GM12878 (cell line): ENCODE data around the gene MRPS22. TPM values are rescaled to one million over a fixed set of nuclear protein-coding genes. Genes with fewer than 3 reads are reported as not detected.

Experiments
- ATAC-seq: fragments of 200-7000 bp; cut with Tn5 transposase; 3 replicates; pipeline ENCODE4 v1.9.1; 2020; ENCODE audit warnings: mild to moderate bottlenecking, moderate library complexity
- BruUV-seq: library from RNA; stranded (reverse); fragments of 400-500 nt; replicated peaks from 2 replicates; lab custom pipeline; 2021; lab: Mats Ljungman, UMichigan
- CTCF ChIA-PET: fragments of 300-600 bp; sonication (Branson Sonifier 250); formaldehyde crosslinking; extraction: SDS; loops from one replicate; lab custom pipeline; 2021; ENCODE audit warnings: inconsistent platforms; lab: Yijun Ruan, JAX
- POLR2A ChIA-PET: fragments of 350-600 bp; formaldehyde crosslinking; extraction: SDS; loops from one replicate; lab custom pipeline; 2021; ENCODE audit warnings: inconsistent platforms; lab: Charles Lee
- RAD21 ChIA-PET: fragments of 300-600 bp; sonication (Branson Sonifier 250); formaldehyde crosslinking; loops from one replicate; lab custom pipeline; 2023; ENCODE audit warnings: antibody characterized with exemption; ENCODE audit not compliant: unreplicated experiment; lab: Charles Lee
- SMC1A ChIA-PET: fragments of 300-600 bp; sonication (Branson Sonifier 250); formaldehyde crosslinking; loops from one replicate; lab custom pipeline; 2023; ENCODE audit not compliant: unreplicated experiment, uncharacterized antibody; lab: Charles Lee
- DNase-seq: peaks from one replicate; pipeline ENCODE4 v3.0.0-alpha.2; 2011; ENCODE audit warnings: low read depth, low spot score
- FAIRE-seq: peaks from 3 replicates; lab custom pipeline; 2011; peaks lifted over from hg19 to GRCh38; lab: Jason Lieb, UNC
- H2AFZ ChIP-seq: 2 replicates; pipeline ENCODE4 v1.6.0; 2011; ENCODE audit warnings: low read depth, low read length, control low read depth; ENCODE audit not compliant: control insufficient read depth
- H3K27ac ChIP-seq: 2 replicates; pipeline ENCODE4 v1.5.1; 2011; ENCODE audit warnings: control low read depth; ENCODE audit not compliant: control insufficient read depth, insufficient read depth
- H3K27me3 ChIP-seq, 2 experiments: replicated peaks in 1 of 2; 2 replicates each; pipeline versions ENCODE4 v1.6.0 to v1.6.1; 2011; ENCODE audit warnings: low read length in 1 of 2; ENCODE audit not compliant: control insufficient read depth in 2 of 2, insufficient read depth in 2 of 2
- H3K36me3 ChIP-seq, 2 experiments: 2 replicates each; pipeline ENCODE4 v1.5.1; 2011; ENCODE audit warnings: low read length in 1 of 2; ENCODE audit not compliant: control insufficient read depth in 2 of 2, insufficient read depth in 2 of 2
- H3K4me1 ChIP-seq: 2 replicates; pipeline ENCODE4 v1.6.1; 2011; ENCODE audit warnings: mild to moderate bottlenecking, low read length, moderate library complexity, mixed read lengths; ENCODE audit not compliant: control insufficient read depth, insufficient read depth
- H3K4me2 ChIP-seq: 2 replicates; pipeline ENCODE4 v1.6.0; 2011; ENCODE audit warnings: control low read depth; ENCODE audit not compliant: control insufficient read depth, insufficient read depth
- H3K4me3 ChIP-seq: fragments of 200-600 bp; sonication (generic); 2 replicates; pipeline ENCODE4 v1.5.1; 2016
- H3K79me2 ChIP-seq: 2 replicates; pipeline ENCODE4 v1.6.0; 2011; ENCODE audit warnings: low read length; ENCODE audit not compliant: control insufficient read depth, insufficient read depth
- H3K9ac ChIP-seq: 2 replicates; pipeline ENCODE4 v1.8.0; 2011; ENCODE audit warnings: low read length, control low read depth, mixed read lengths; ENCODE audit not compliant: control insufficient read depth, insufficient read depth
- H3K9me3 ChIP-seq: replicated peaks from 3 replicates; pipeline ENCODE4 v1.5.1; 2011; ENCODE audit warnings: mild to moderate bottlenecking, low read length; ENCODE audit not compliant: control insufficient read depth, insufficient read depth
- H4K20me1 ChIP-seq: 2 replicates; pipeline ENCODE4 v1.6.0; 2011; ENCODE audit not compliant: control insufficient read depth, insufficient read depth
- BHLHE40 ChIP-seq, 2 experiments: fragments of 450-650 bp in 1 of 2; IDR thresholded peaks; 2 replicates each; pipeline ENCODE4 v1.6.1; 2011 to 2017; ENCODE audit warnings: low read depth in 2 of 2, borderline replicate concordance in 1 of 2, improper control_type of control experiment in 1 of 2, low read length in 1 of 2, mild to moderate bottlenecking in 1 of 2
- BMI1 ChIP-seq: fragments of 450-650 bp; IDR thresholded peaks from 2 replicates; pipeline ENCODE4 v1.6.1; 2016; ENCODE audit warnings: mild to moderate bottlenecking, moderate library complexity, borderline replicate concordance
- FOS ChIP-seq: IDR thresholded peaks from 3 replicates; pipeline ENCODE4 v1.6.1; 2011; ENCODE audit warnings: borderline replicate concordance; ENCODE audit not compliant: insufficient read length; ENCODE audit errors: extremely low read depth
- KLF5 ChIP-seq: fragments of 450-650 bp; IDR thresholded peaks from 2 replicates; pipeline ENCODE4 v1.6.1; 2014; ENCODE audit warnings: mild to moderate bottlenecking; ENCODE audit not compliant: partially characterized antibody
- NFXL1 ChIP-seq: fragments of 450-650 bp; IDR thresholded peaks from 2 replicates; pipeline ENCODE4 v1.6.1; 2017; ENCODE audit warnings: antibody characterized with exemption, mild to moderate bottlenecking, borderline replicate concordance
- NFYA ChIP-seq: IDR thresholded peaks from 2 replicates; pipeline ENCODE4 v1.6.1; 2011; ENCODE audit warnings: low read depth, mild to moderate bottlenecking, low read length, improper control_type of control experiment, borderline replicate concordance
- RELA ChIP-seq: fragments of 450-650 bp; IDR thresholded peaks from 2 replicates; pipeline ENCODE4 v1.8.0; 2014; ENCODE audit warnings: borderline replicate concordance; ENCODE audit not compliant: partially characterized antibody
- SMC3 ChIP-seq: IDR thresholded peaks from 2 replicates; pipeline ENCODE4 v1.6.1; 2011; ENCODE audit warnings: low read length, improper control_type of control experiment, borderline replicate concordance
- STAT1 ChIP-seq: fragments of 450-650 bp; conservative IDR thresholded peaks from 2 replicates; pipeline ENCODE4 v1.6.1; 2014; ENCODE audit warnings: antibody characterized with exemption, mild to moderate bottlenecking
- WRNIP1 ChIP-seq: IDR thresholded peaks from 2 replicates; pipeline ENCODE4 v1.6.1; 2011; ENCODE audit warnings: low read depth, low read length, improper control_type of control experiment, borderline replicate concordance
- ZNF622 ChIP-seq: fragments of 450-650 bp; IDR thresholded peaks from 2 replicates; pipeline ENCODE4 v1.6.1; 2017; ENCODE audit warnings: mild to moderate bottlenecking, inconsistent platforms
- ZSCAN29 ChIP-seq: fragments of 450-650 bp; IDR thresholded peaks from 2 replicates; pipeline ENCODE4 v1.6.1; 2017; ENCODE audit warnings: mild to moderate bottlenecking, moderate library complexity
- WGBS: methylation state at CpG from one replicate; pipeline ENCODE4 v1.1.6; 2016; ENCODE audit warnings: low lambda C conversion rate; ENCODE audit not compliant: insufficient replicate concordance, insufficient coverage; ENCODE audit errors: missing lambda C conversion rate; 5-methylcytosine and 5-hydroxymethylcytosine counted together
- in situ Hi-C: fragments of 300-500 bp; cut with MboI; formaldehyde crosslinking; loops from 9 replicates; pipeline ENCODE4 v1.14.3; 2018; ENCODE audit warnings: mixed read lengths
- intact Hi-C: fragments of 100-400 bp; cut with micrococcal nuclease; formaldehyde crosslinking; loops from one replicate; pipeline ENCODE4 v1.14.2; 2022; ENCODE audit not compliant: unreplicated experiment
- polyA plus RNA-seq, 11 experiments: library from polyadenylated mRNA; depleted of rRNA in 4 of 11; unstranded in 6 of 11; stranded (reverse) in 5 of 11; fragments of >200 nt; fragmentation: Nextera tagmentation in 4 of 11; fragmentation: Illumina TruSeq in 1 of 11; extraction: Ambion mirVana in 4 of 11; extraction: Trizol in 1 of 11; gene quantifications; 1 replicate in 1 of 11; 2 replicates in 10 of 11; pipeline versions ENCODE4 v1.2.1 to v1.2.3, GENCODE V29; 2011 to 2016; ENCODE audit warnings: inconsistent platforms in 2 of 11, missing spikeins in 2 of 11, low read depth in 1 of 11
- total RNA-seq, 4 experiments: library from RNA; depleted of rRNA in 3 of 4; stranded (reverse); fragments of >200 nt in 3 of 4; fragmentation: Illumina TruSeq in 1 of 4; extraction: Trizol in 1 of 4; gene quantifications; 2 replicates each; pipeline versions ENCODE4 v1.2.1 to v1.2.3, GENCODE V29; 2013 to 2021
- TF ChIP-seq, protein P1 (sequence below): fragments of 450-650 bp; formaldehyde crosslinking; IDR thresholded peaks from 2 replicates; pipeline ENCODE4 v1.5.0; 2022; ENCODE audit warnings: mild to moderate bottlenecking, missing genetic modification characterization
- TF ChIP-seq, protein P2 (sequence below): IDR thresholded peaks from 2 replicates; pipeline ENCODE4 v1.6.1; 2012; ENCODE audit warnings: low read depth, low read length, improper control_type of control experiment
- TF ChIP-seq, protein P3 (sequence below): IDR thresholded peaks from 2 replicates; pipeline ENCODE4 v1.6.1; 2011; ENCODE audit warnings: low read depth, mild to moderate bottlenecking, low read length, moderate library complexity, borderline replicate concordance; ENCODE audit errors: extremely low read depth

Gene MRPS22
- total and polyA plus RNA-seq, 10 of the 15 experiments (the other 5 are each of a cell fraction or from before 2014, with no cell fraction given) = 44.3 to 146 (median 75.2) TPM

DNA sequence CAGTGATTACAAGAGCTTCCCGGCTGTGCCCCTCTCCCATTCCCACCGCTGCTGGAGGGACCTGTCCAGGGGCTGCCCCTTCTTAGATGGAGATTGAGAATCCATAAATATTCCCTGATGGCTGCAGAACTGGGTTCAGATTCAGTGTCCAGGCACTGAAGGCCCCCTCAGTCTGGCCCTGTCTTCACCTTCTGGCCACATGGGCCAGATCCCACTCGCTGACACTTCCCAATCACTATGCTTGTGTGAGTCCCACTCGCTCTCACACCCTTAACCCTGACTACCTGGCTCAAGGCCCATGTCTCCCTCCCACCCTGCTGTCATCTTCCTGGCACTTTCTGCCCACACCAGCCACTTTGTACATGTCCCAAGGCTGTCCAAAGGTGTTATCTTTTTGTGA, 15.5 kb upstream of the MRPS22 start (continued):
- TF ChIP-seq, protein P1, sequence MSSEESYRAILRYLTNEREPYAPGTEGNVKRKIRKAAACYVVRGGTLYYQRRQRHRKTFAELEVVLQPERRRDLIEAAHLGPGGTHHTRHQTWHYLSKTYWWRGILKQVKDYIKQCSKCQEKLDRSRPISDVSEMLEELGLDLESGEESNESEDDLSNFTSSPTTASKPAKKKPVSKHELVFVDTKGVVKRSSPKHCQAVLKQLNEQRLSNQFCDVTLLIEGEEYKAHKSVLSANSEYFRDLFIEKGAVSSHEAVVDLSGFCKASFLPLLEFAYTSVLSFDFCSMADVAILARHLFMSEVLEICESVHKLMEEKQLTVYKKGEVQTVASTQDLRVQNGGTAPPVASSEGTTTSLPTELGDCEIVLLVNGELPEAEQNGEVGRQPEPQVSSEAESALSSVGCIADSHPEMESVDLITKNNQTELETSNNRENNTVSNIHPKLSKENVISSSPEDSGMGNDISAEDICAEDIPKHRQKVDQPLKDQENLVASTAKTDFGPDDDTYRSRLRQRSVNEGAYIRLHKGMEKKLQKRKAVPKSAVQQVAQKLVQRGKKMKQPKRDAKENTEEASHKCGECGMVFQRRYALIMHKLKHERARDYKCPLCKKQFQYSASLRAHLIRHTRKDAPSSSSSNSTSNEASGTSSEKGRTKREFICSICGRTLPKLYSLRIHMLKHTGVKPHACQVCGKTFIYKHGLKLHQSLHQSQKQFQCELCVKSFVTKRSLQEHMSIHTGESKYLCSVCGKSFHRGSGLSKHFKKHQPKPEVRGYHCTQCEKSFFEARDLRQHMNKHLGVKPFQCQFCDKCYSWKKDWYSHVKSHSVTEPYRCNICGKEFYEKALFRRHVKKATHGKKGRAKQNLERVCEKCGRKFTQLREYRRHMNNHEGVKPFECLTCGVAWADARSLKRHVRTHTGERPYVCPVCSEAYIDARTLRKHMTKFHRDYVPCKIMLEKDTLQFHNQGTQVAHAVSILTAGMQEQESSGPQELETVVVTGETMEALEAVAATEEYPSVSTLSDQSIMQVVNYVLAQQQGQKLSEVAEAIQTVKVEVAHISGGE = no peak
- TF ChIP-seq FOS (no peak), BHLHE40 (IDR thresholded peaks at IDR 0.05; ENCODE audit: borderline replicate concordance in 1 of 2, low read depth in 2 of 2, low read length in 1 of 2) (no peak)

DNA sequence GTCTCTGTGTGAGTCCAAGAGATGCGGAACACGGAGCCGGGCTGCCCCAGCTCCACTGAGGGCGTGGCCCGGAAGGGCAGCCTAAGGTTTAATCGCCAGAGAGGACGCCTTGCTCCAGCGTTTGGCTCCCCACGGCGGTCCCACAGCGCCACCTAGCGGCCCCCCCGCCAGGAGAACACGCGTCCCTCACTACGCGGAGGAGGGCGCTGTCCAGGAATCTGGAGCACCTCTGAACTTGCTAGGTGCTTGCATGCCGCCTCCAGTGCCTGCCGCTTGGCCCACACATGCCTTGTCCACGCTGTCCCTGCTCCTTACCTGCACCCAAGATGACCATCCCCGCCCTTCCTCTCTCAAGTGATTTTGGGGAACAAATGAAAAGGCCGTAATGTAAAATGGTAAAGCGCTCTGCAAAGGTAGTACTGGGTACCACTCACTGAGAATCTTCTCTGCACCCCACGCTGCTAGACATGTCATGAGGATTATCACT, 14.4 kb upstream of the MRPS22 start:
- peak; percentile 100 for ATAC-seq
- Histone ChIP-seq H3K27ac (no peak overlapping the region), H3K79me2 (no peaks in the 10 kb centered on the region), H3K9me3 (no peaks in the 10 kb centered on the region; the same call in 2 of the 3 replicates), H3K36me3 (no peaks in the 10 kb centered on the region), H3K4me2 (peak overlapping the region; percentile 89), H3K4me3 (0 out of 2 replicates have a peak overlapping the region, but pooled peaks have one; percentile 43), H2AFZ (peak overlapping the region; percentile 77), H4K20me1 (no peaks in the 10 kb centered on the region), H3K27me3 (peaks cover 0 to 1% of the 10 kb centered on the region in 2 experiments; a peak in 2 of 4 replicates), H3K9ac (no peak overlapping the region), H3K4me1 (no peaks in the 10 kb centered on the region; the same call in 1 of the 2 replicates)
- intact Hi-C loops = loop anchor here (1.0 to 2.0 kb wide), 3 partner anchors 217 to 393 kb away; no protein-coding TSS in a partner anchor
- 13% methylated on average over 23 of the region's 25 CpGs for WGBS
- ChIA-PET CTCF (interaction anchor here (0.6 to 5.5 kb wide), 13 partner anchors 10 to 1536 kb away, joined by 3 to 51 read pairs (median 3); no protein-coding TSS in a partner anchor), SMC1A (interaction anchor here (0.8 to 1.5 kb wide), 3 partner anchors 217 to 414 kb away, joined by 3 to 4 read pairs (median 3); no protein-coding TSS in a partner anchor), RAD21 (interaction anchor here (0.6 to 1.6 kb wide), 5 partner anchors 216 to 395 kb away, joined by 3 to 8 read pairs (median 5); no protein-coding TSS in a partner anchor), POLR2A (no interaction called here)
- DNase-seq = no peak
- BruUV-seq = no TSS peak
- in situ Hi-C loops = no loop called here
- FAIRE-seq = peak; percentile 93
- TF ChIP-seq ZNF622 (no peak), BMI1 (no peak), WRNIP1 (no peak), NFYA (no peak), KLF5 (no peak), SMC3 (peak; percentile 74; the same call in 1 of the 2 replicates), ZSCAN29 (0 out of 2 replicates have a peak, but pooled peaks have one; percentile 44), RELA (no peak), NFXL1 (no peak), STAT1 (no peak)
- TF ChIP-seq, protein P2, sequence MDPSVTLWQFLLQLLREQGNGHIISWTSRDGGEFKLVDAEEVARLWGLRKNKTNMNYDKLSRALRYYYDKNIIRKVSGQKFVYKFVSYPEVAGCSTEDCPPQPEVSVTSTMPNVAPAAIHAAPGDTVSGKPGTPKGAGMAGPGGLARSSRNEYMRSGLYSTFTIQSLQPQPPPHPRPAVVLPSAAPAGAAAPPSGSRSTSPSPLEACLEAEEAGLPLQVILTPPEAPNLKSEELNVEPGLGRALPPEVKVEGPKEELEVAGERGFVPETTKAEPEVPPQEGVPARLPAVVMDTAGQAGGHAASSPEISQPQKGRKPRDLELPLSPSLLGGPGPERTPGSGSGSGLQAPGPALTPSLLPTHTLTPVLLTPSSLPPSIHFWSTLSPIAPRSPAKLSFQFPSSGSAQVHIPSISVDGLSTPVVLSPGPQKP = no peak
- TF ChIP-seq, protein P3, sequence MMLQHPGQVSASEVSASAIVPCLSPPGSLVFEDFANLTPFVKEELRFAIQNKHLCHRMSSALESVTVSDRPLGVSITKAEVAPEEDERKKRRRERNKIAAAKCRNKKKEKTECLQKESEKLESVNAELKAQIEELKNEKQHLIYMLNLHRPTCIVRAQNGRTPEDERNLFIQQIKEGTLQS = no peak
